Chondrocyte (in vitro differentiated cells): ENCODE measurements around the gene PIP5K1B. TPM values are rescaled to one million over a fixed set of nuclear protein-coding genes. Genes with fewer than 3 reads are reported as not detected.

Experiments
- DNase-seq: peaks from one replicate; pipeline ENCODE4 v3.0.0; 2021; ENCODE audit warnings: mixed read lengths, low spot score
- H3K27ac Mint-ChIP-seq: one replicate; pipeline ENCODE4 v1.8.0; 2021; ENCODE audit warnings: mild to moderate bottlenecking, moderate library complexity, mixed read lengths; ENCODE audit not compliant: unreplicated experiment
- H3K27me3 Mint-ChIP-seq: 2 replicates; pipeline ENCODE4 v1.8.0; 2021; ENCODE audit warnings: low read depth, mixed read lengths
- H3K36me3 Mint-ChIP-seq: 2 replicates; pipeline ENCODE4 v1.8.0; 2021; ENCODE audit warnings: low read depth, mixed read lengths
- H3K4me1 Mint-ChIP-seq: 2 replicates; pipeline ENCODE4 v1.8.0; 2021; ENCODE audit warnings: low read depth, mild to moderate bottlenecking, mixed read lengths
- H3K4me3 Mint-ChIP-seq: one replicate; pipeline ENCODE4 v1.8.0; 2021; ENCODE audit warnings: mild to moderate bottlenecking, moderate library complexity, mixed read lengths; ENCODE audit not compliant: unreplicated experiment
- H3K9me3 Mint-ChIP-seq: 2 replicates; pipeline ENCODE4 v1.8.0; 2021; ENCODE audit warnings: low read depth, mixed read lengths
- CTCF ChIP-seq: fragments of 200-600 bp; sonication (generic); IDR thresholded peaks from 2 replicates; pipeline ENCODE4 v1.5.0; 2021; ENCODE audit warnings: antibody characterized with exemption, mild to moderate bottlenecking, moderate library complexity
- total RNA-seq: library from RNA; stranded (reverse); gene quantifications from 3 replicates; pipeline ENCODE4 v1.2.1, GENCODE V29; 2021

The PIP5K1B gene
- total RNA-seq, 1 donor from 2014 or later: not detected

DNA sequence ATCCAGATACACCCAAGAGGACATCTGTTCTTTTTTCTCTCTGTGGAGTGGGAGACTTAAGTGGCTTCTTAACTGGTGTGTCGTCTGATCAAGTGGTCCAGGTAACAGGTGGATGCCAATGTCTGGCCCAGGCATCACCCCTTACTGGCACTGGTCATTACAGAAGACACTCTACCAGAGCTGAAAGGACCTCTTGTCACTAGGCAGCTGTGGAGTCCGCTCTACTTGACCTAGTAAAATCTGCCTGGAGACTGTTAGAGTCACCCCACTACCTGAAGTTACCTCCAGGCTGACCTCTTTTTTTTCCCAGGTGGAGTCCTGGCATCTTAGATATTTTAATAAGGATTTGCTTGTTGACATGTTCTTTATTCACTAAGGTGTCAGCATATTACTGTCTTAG, 353.1 kb downstream of the PIP5K1B start:
- no peak for TF ChIP-seq CTCF
- Mint-ChIP-seq H3K27me3 (no peaks in the 10 kb centered on the region), H3K4me1 (peaks cover 14% of the 10 kb centered on the region), H3K36me3 (peaks cover 9% of the 10 kb centered on the region), H3K27ac (no peak overlapping the region), H3K4me3 (no peak overlapping the region), H3K9me3 (no peaks in the 10 kb centered on the region)
- DNase-seq: no peak

Other genes starting within 250 kb of the PIP5K1B start
- not detected in 3 replicates for gene TMEM252, start 164.4 kb upstream of the PIP5K1B start, total RNA-seq